HUES64 (cell line): ENCODE data around the gene NTMT2.

Experiments used
- H3K27ac ChIP-seq: 2 replicates; pipeline ENCODE4 v1.7.0; 2013; ENCODE audit warnings: low read depth, low read length, inconsistent platforms
- H3K27me3 ChIP-seq: 2 replicates; pipeline ENCODE4 v1.6.1; 2013; ENCODE audit warnings: mild to moderate bottlenecking, low read length; ENCODE audit not compliant: insufficient read depth
- H3K36me3 ChIP-seq: 2 replicates; pipeline ENCODE4 v1.6.1; 2013; ENCODE audit warnings: mild to moderate bottlenecking, low read length; ENCODE audit not compliant: insufficient read depth
- H3K4me1 ChIP-seq: 2 replicates; pipeline ENCODE4 v1.6.1; 2013; ENCODE audit warnings: mild to moderate bottlenecking, low read length, moderate library complexity; ENCODE audit not compliant: insufficient read depth
- H3K4me3 ChIP-seq: 2 replicates; pipeline ENCODE4 v1.5.1; 2013; ENCODE audit warnings: mild to moderate bottlenecking, low read length, moderate library complexity
- H3K9ac ChIP-seq: 2 replicates; pipeline ENCODE4 v1.6.1; 2013; ENCODE audit warnings: mild to moderate bottlenecking, low read depth, low read length
- H3K9me3 ChIP-seq: 2 replicates; pipeline ENCODE4 v1.6.1; 2013; ENCODE audit warnings: low read depth, low read length; ENCODE audit not compliant: insufficient read depth
- WGBS: fragments of 150-250, 120-280 bp; methylation state at CpG from one replicate; pipeline ENCODE4 v1.1.7; 2013; ENCODE audit warnings: missing lambda C conversion rate; 5-methylcytosine and 5-hydroxymethylcytosine counted together

NTMT2 gene

DNA sequence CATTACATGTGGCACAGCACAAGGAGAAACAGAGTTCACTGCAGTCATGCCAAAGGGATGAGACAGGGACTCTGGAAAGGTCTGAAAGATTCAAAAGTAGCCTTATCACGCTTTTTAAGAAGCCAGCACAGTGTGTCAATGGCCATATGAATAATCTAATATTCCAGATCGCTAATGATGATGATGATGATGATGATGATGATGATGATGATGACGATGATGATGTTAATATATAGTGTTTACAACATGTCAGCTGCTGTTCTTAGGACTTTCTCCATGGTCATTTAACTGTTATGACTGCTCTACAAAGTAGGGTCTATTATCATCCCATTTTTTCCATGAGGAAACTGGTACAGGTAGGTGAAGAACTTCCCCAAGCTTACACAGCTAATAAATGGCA, 64.4 kb downstream of the NTMT2 start:
- Histone ChIP-seq H3K4me1 (peaks cover 7% of the 10 kb centered on the region; the same call in 1 of the 2 replicates), H3K4me3 (no peak overlapping the region), H3K9ac (no peak overlapping the region), H3K9me3 (peaks cover 6% of the 10 kb centered on the region; the same call in 1 of the 2 replicates), H3K36me3 (no peaks in the 10 kb centered on the region), H3K27me3 (no peaks in the 10 kb centered on the region), H3K27ac (no peak overlapping the region)
- 85% methylated on average over 3 of the region's 3 CpGs for WGBS

DNA sequence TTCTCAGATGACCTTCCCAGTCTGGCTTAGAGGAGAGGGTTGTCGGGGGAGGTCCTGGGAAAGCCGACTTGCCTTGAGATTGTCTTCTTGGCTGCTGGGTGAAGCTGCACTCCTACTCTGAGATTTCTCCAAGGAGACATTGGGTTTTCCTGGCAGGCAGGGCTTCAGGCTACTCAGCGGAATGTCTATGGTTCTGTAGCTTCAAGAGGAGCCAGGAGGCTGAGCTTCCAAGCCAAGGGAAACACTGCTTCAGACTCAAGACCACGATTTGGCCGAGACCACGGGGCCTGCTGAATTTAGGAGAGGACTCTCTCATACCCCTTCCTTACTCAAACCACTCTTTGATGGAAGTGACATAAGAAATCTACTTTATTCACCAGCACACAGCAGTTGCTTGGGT, 67.8 kb downstream of the NTMT2 start:
- no peak overlapping the region for H3K9ac ChIP-seq
- H3K36me3 ChIP-seq = no peaks in the 10 kb centered on the region
- WGBS = 94% methylated on average over 6 of the region's 6 CpGs
- H3K4me3 ChIP-seq = no peak overlapping the region
- no peaks in the 10 kb centered on the region for H3K9me3 ChIP-seq
- no peaks in the 10 kb centered on the region for H3K27me3 ChIP-seq
- peaks cover 6% of the 10 kb centered on the region; the same call in 1 of the 2 replicates for H3K4me1 ChIP-seq
- H3K27ac ChIP-seq = no peak overlapping the region

DNA sequence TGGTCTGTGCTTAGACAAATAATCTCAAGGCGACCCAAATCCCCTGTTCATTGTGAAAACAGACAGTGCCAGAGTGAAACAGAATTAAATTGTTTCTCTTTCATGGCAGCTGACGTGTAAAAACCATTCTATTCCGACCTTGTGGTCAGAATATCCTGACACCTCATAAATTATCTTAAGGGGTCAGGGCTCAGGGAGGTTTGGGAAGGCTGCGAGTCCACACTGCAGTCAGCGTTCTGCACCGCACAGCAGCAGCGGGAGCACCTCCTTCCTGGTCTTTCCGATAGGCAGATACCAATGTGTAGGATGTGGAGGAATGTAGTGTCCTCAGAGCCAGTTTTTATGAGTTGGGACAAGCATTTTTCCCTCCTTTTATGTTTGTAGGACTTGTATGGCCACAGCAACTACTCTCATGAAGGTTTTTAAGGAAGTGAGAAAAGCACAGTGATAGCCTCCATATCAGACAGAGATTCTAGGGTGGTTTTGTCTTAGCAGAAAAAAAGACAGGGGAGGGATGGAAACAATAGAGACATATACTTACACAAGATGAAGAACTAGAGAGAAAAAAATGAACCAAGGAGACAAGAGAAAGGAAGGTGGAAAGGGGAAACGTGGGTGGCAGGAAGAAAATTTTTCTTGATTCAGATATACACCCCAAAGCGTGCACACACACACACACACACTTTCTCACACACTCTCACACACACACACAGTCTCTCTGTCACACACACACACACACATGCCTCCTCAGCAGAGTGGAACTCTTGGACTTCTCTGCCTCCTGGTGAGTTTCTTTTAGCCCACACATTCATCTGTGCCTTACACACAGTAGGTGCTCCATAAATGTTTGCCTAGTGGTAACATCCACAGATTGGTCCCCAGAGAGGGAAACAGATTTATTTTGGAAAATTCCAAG, 68.6 kb downstream of the NTMT2 start:
- 97% methylated on average over 9 of the region's 10 CpGs for WGBS

DNA sequence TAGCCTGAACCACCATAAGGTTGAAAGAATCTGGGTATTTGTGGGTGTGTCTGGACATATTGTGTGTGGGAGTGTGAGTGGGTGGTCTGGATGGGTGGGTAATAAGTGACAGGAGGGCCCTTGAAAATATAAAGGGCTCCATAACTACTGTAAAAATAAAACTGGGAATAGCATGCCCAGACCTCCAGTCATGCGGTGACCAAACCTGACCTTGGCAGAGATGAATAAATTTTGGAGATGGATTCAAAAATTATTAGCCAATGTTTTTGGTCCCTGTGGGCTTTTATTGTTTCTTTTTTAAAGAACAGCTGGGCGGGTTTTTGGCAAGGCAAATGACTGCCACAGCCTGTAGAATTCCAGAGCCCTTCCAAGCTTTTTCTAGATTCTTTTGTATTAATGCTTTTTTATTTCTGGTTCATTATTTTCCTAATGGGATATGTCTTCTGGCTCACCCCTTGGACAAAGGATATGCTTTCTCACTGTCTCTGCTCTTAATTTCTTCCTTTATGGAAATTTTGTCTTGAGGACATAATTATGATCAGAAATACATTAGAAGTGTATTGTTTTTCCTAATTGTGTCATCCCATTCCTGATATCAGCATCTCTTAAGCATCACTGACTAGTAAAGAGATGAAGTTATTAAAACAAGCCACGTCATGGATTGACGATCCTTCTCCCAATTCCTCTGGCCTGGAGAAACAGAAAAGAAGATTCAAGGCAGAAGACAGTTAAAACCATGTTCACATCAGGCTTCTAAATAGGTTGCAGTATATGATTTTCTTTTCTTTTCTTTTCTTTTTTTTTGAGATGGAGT, 69.5 kb downstream of the NTMT2 start:
- Histone ChIP-seq H3K9ac (no peak overlapping the region), H3K4me3 (no peak overlapping the region), H3K27me3 (no peaks in the 10 kb centered on the region), H3K36me3 (no peaks in the 10 kb centered on the region), H3K4me1 (no peaks in the 10 kb centered on the region), H3K9me3 (no peaks in the 10 kb centered on the region), H3K27ac (no peak overlapping the region)
- 96% methylated on average over 4 of the region's 4 CpGs for WGBS

More for the DNA sequence above, 68.6 kb downstream of the NTMT2 start:
- H3K9me3 ChIP-seq = no peaks in the 10 kb centered on the region
- H3K27ac ChIP-seq = no peak overlapping the region
- no peak overlapping the region for H3K9ac ChIP-seq
- H3K4me1 ChIP-seq = peaks cover 3% of the 10 kb centered on the region; the same call in 1 of the 2 replicates
- no peaks in the 10 kb centered on the region for H3K36me3 ChIP-seq
- H3K27me3 ChIP-seq = no peaks in the 10 kb centered on the region
- H3K4me3 ChIP-seq = no peak overlapping the region

DNA sequence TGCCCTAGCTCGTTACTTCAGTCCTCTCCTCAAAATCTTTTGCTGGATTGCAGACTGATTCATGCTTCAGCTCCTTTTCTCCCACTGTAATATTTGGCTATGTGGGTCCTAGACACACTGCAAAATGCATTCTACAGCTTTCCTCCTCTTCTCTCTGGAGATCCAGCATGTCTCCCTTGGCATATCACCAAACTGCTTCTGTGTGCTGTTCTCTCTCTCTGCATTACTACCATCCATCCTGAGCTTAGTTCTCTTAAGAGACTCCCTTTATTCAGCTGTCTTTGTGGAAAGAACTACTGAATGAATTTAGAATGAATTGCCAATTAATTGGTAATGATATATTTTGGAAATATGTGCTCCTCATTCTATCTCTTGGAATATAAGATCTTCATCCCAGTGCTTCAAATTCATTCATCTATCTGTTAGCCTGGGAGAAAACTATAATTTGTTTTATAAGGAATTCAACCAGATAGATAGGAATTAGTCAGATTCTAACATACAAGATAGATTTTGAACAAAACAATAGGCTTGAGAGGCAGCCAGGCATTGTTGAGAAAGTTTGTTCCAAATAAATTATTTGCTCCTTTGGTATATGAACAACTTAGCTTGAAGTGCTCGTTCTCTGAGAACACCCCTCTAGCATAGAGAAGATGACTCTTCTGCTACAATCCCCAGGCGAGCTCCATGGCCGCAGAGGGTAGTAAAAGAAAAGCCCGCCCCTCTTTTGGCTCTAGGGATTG, 71.9 kb downstream of the NTMT2 start:
- WGBS = 93% methylated on average over 1 of the region's 5 CpGs
- Histone ChIP-seq H3K4me1 (no peaks in the 10 kb centered on the region), H3K27me3 (no peaks in the 10 kb centered on the region), H3K36me3 (no peaks in the 10 kb centered on the region), H3K27ac (no peak overlapping the region), H3K9me3 (no peaks in the 10 kb centered on the region), H3K9ac (no peak overlapping the region), H3K4me3 (no peak overlapping the region)

DNA sequence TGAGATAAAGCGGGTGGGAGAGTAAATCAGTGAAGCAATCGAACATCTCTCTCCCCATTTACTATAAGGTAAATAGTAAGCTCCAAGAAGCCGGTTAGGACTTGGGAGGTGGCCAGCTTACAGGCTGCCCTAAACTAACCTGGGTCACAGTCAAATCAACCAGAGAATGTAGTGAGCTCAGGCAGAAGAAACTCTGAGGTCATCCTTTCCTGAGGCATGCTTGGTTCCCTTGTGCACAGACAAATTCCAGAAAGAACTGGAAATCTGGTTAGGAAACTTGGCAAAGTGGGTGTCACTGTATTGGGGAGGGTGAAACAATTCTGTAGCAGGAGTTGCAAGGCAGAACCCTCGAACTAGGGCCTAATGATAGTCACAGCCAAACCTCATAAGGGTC, 72.5 kb downstream of the NTMT2 start:
- H3K27me3 ChIP-seq = no peaks in the 10 kb centered on the region
- H3K9me3 ChIP-seq = no peaks in the 10 kb centered on the region
- no peak overlapping the region for H3K27ac ChIP-seq
- no peaks in the 10 kb centered on the region for H3K36me3 ChIP-seq
- H3K4me3 ChIP-seq = no peak overlapping the region
- no peak overlapping the region for H3K9ac ChIP-seq
- no peaks in the 10 kb centered on the region for H3K4me1 ChIP-seq
- WGBS = 92% methylated on average over 2 of the region's 4 CpGs
